Mesenchymal stem cell (in vitro differentiated cells and primary cell): ENCODE data around the gene OPHN1.

ENCODE experiments used
- DNase-seq: peaks from one replicate; pipeline ENCODE4 v3.0.0-alpha.2; 2013
- H2AFZ ChIP-seq: one replicate; pipeline ENCODE4 v1.6.1; 2013; ENCODE audit warnings: low read depth, mild to moderate bottlenecking, control low read depth, inconsistent platforms, low read length, moderate library complexity
- H2AK5ac ChIP-seq: 2 replicates; pipeline ENCODE4 v1.6.1; 2013; ENCODE audit warnings: low read length, moderate library complexity, mild to moderate bottlenecking, inconsistent platforms; ENCODE audit not compliant: severe bottlenecking
- H2BK120ac ChIP-seq: one replicate; pipeline ENCODE4 v1.6.1; 2013; ENCODE audit warnings: low read depth, mild to moderate bottlenecking, inconsistent platforms, low read length, moderate library complexity
- H2BK12ac ChIP-seq, 2 experiments: one replicate each; pipeline ENCODE4 v1.6.1; 2013; ENCODE audit warnings: inconsistent platforms in 2 of 2, low read length in 2 of 2, mild to moderate bottlenecking in 2 of 2, moderate library complexity in 2 of 2, control low read depth in 1 of 2
- H2BK15ac ChIP-seq: one replicate; pipeline ENCODE4 v1.6.1; 2013; ENCODE audit warnings: mild to moderate bottlenecking, low read depth, inconsistent platforms; ENCODE audit not compliant: poor library complexity, severe bottlenecking
- H2BK5ac ChIP-seq: 2 replicates; pipeline ENCODE4 v1.6.1; 2013; ENCODE audit warnings: low read depth, mild to moderate bottlenecking, low read length, control low read depth, inconsistent platforms; ENCODE audit not compliant: poor library complexity, severe bottlenecking
- H3K14ac ChIP-seq, 2 experiments: one replicate each; pipeline ENCODE4 v1.6.1; 2013; ENCODE audit warnings: inconsistent platforms in 2 of 2, low read length in 2 of 2, control low read depth in 1 of 2, mild to moderate bottlenecking in 1 of 2, moderate library complexity in 1 of 2
- H3K18ac ChIP-seq, 2 experiments: one replicate each; pipeline ENCODE4 v1.6.1; 2013; ENCODE audit warnings: inconsistent platforms in 2 of 2, low read length in 2 of 2, control low read depth in 1 of 2, low read depth in 1 of 2, mild to moderate bottlenecking in 1 of 2
- H3K23ac ChIP-seq, 2 experiments: one replicate each; pipeline ENCODE4 v1.6.1; 2013; ENCODE audit warnings: inconsistent platforms in 2 of 2, low read length in 2 of 2, mild to moderate bottlenecking in 2 of 2, moderate library complexity in 2 of 2, control low read depth in 1 of 2
- H3K27ac ChIP-seq: 2 replicates; pipeline ENCODE4 v1.5.1; 2013; ENCODE audit warnings: mild to moderate bottlenecking, moderate library complexity, low read length, control low read depth, inconsistent platforms; ENCODE audit not compliant: poor library complexity, severe bottlenecking
- H3K27me3 ChIP-seq, 2 experiments: 2 replicates each; pipeline versions ENCODE4 v1.6.1 to v1.7.0; 2013; ENCODE audit warnings: low read length in 2 of 2, mild to moderate bottlenecking in 2 of 2, moderate library complexity in 2 of 2, control low read depth in 1 of 2, inconsistent platforms in 1 of 2; ENCODE audit not compliant: control insufficient read depth in 1 of 2, insufficient read depth in 1 of 2
- H3K36me3 ChIP-seq, 2 experiments: 2 replicates each; pipeline versions ENCODE4 v1.6.1 to v1.7.0; 2013; ENCODE audit warnings: low read length in 2 of 2, control low read depth in 1 of 2, inconsistent platforms in 1 of 2, low read depth in 1 of 2, mild to moderate bottlenecking in 1 of 2; ENCODE audit not compliant: insufficient read depth in 2 of 2, control insufficient read depth in 1 of 2
- H3K4ac ChIP-seq, 2 experiments: one replicate each; pipeline ENCODE4 v1.6.1; 2013; ENCODE audit warnings: inconsistent platforms in 2 of 2, low read length in 2 of 2, mild to moderate bottlenecking in 2 of 2, moderate library complexity in 2 of 2, control low read depth in 1 of 2, low read depth in 1 of 2
- H3K4me1 ChIP-seq: 2 replicates; pipeline ENCODE4 v1.6.1; 2013; ENCODE audit warnings: low read depth, low read length, control low read depth; ENCODE audit not compliant: control insufficient read depth, insufficient read depth
- H3K4me2 ChIP-seq: 2 replicates; pipeline ENCODE4 v1.6.1; 2013; ENCODE audit warnings: low read length, mild to moderate bottlenecking, inconsistent platforms; ENCODE audit not compliant: poor library complexity, severe bottlenecking
- H3K4me3 ChIP-seq, 2 experiments: 2 replicates each; pipeline versions ENCODE4 v1.5.1 to v1.7.0; 2013; ENCODE audit warnings: low read length in 2 of 2, mild to moderate bottlenecking in 2 of 2, control low read depth in 1 of 2, low read depth in 1 of 2; ENCODE audit not compliant: insufficient read depth in 1 of 2
- H3K79me1 ChIP-seq: replicated peaks from 2 replicates; pipeline ENCODE4 v1.6.1; 2013; ENCODE audit warnings: mild to moderate bottlenecking, control low read depth, low read length, inconsistent platforms; ENCODE audit not compliant: poor library complexity, severe bottlenecking
- H3K9ac ChIP-seq: 2 replicates; pipeline ENCODE4 v1.7.0; 2013; ENCODE audit warnings: mild to moderate bottlenecking, low read length, moderate library complexity
- H3K9me3 ChIP-seq: 2 replicates; pipeline ENCODE4 v1.7.0; 2013; ENCODE audit warnings: mild to moderate bottlenecking, low read length; ENCODE audit not compliant: control insufficient read depth
- H4K8ac ChIP-seq: one replicate; pipeline ENCODE4 v1.6.1; 2013; ENCODE audit warnings: inconsistent platforms, mild to moderate bottlenecking, low read length, moderate library complexity
- H4K91ac ChIP-seq: one replicate; pipeline ENCODE4 v1.6.1; 2013; ENCODE audit warnings: mild to moderate bottlenecking, low read length, inconsistent platforms
- WGBS: methylation state at CpG from one replicate; pipeline ENCODE4 v1.1.7; 2013; ENCODE audit warnings: mixed read lengths; 5-methylcytosine and 5-hydroxymethylcytosine counted together

The OPHN1 gene

DNA sequence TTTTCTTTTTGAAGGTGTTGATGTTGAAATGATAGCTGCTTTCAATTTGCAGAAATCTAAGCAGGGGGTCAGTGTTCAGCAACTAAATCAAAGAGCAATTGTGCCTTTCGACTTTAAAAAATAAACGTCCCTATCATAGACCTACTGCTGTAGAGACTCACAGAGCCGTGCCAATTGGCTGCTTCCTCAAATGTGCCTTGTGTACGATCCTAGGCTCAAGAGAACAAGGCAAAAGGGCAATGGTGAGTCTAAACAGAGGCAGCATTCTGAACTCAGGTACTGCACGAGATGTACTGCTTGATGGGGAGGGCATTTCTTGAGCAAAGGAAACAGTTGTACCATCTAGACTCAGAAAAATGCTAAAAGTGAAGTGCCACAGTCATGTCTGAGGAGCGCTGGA lies 29.8 kb downstream of the OPHN1 start:
- Histone ChIP-seq H3K9me3 (no peaks in the 10 kb centered on the region), H2BK120ac (no peak overlapping the region), H4K91ac (no peak overlapping the region), H4K8ac (no peak overlapping the region), H2BK12ac (no peak overlapping the region), H3K4me1 (no peaks in the 10 kb centered on the region), H3K79me1 (peaks cover 2% of the 10 kb centered on the region), H3K14ac (no peak overlapping the region), H3K27ac (no peak overlapping the region), H3K23ac (no peak overlapping the region), H2BK15ac (no peak overlapping the region), H3K18ac (no peak overlapping the region), H2AK5ac (no peak overlapping the region), H3K36me3 (no peaks in the 10 kb centered on the region), H2BK5ac (no peak overlapping the region), H3K4me3 (no peak overlapping the region), H3K4ac (no peak overlapping the region), H3K27me3 (peaks cover 0 to 15% of the 10 kb centered on the region in 2 experiments), H2AFZ (no peak overlapping the region), H3K4me2 (no peak overlapping the region), H3K9ac (no peak overlapping the region)
- 89% methylated on average over 4 of the region's 6 CpGs for WGBS
- no peak for DNase-seq

DNA sequence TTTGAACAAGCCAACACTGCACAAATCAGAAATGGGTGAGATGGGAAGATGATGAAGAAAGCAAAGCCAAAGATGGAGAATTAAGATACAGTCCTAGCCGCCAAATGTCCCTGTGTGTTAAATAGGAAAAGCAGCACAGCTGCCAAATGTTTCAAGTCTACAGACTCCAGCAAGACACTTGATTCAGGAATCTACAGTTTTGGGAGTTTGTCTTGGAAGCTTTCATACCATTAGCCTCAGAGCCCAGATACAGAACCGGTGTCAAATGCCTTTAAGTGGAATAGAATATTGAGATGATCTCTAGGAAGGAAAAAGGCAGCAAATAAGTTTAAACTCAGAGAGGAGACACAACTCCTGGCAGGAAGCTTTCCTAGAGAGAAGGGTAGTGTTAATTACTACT lies 30.3 kb downstream of the OPHN1 start:
- 100% methylated on average over 1 of the region's 2 CpGs for WGBS
- no peak overlapping the region for H2AFZ ChIP-seq

DNA sequence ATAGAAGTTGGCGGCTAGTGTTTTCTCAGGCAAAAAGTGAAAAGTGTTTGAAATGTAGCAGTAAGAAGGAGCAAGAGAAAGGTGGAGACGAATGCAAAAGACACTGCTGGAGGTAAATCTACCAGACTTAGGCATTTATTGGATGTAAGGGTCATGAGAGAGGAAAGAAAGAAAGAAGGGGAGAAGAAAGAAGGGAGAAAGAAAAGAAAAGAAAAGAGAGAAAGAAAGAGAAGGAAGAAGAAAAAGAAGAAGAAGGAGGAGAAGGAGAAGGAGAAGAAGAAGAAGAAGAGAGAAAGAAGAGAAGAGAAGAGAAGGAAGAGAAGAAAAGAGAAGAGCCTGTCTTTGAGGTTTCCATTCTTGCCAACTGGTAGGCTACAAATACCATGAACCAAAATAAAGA lies 31.2 kb downstream of the OPHN1 start:
- Histone ChIP-seq H4K91ac (no peak overlapping the region), H3K4me3 (no peak overlapping the region), H4K8ac (no peak overlapping the region), H3K4ac (no peak overlapping the region), H2BK120ac (no peak overlapping the region), H3K23ac (no peak overlapping the region), H3K79me1 (peaks cover 2% of the 10 kb centered on the region), H3K9me3 (no peaks in the 10 kb centered on the region), H3K9ac (no peak overlapping the region), H2AFZ (no peak overlapping the region), H3K27ac (no peak overlapping the region), H2AK5ac (no peak overlapping the region), H3K4me1 (no peaks in the 10 kb centered on the region), H3K4me2 (no peak overlapping the region), H2BK12ac (no peak overlapping the region), H3K36me3 (no peaks in the 10 kb centered on the region), H3K27me3 (peaks cover 0 to 17% of the 10 kb centered on the region in 2 experiments), H3K14ac (no peak overlapping the region), H3K18ac (no peak overlapping the region), H2BK5ac (no peak overlapping the region), H2BK15ac (no peak overlapping the region)
- DNase-seq: no peak
- WGBS: 94% methylated on average over 2 of the region's 2 CpGs

More for the DNA sequence above, 30.3 kb downstream of the OPHN1 start:
- H3K18ac ChIP-seq: no peak overlapping the region
- H2BK15ac ChIP-seq: no peak overlapping the region
- no peak overlapping the region for H4K8ac ChIP-seq
- H2BK12ac ChIP-seq: no peak overlapping the region
- H3K4me3 ChIP-seq: no peak overlapping the region
- H4K91ac ChIP-seq: no peak overlapping the region
- H3K23ac ChIP-seq: no peak overlapping the region
- H3K4me1 ChIP-seq: no peaks in the 10 kb centered on the region
- H3K14ac ChIP-seq: no peak overlapping the region
- peaks cover 2% of the 10 kb centered on the region for H3K79me1 ChIP-seq
- H3K27me3 ChIP-seq: peaks cover 0 to 16% of the 10 kb centered on the region in 2 experiments
- H2AK5ac ChIP-seq: no peak overlapping the region
- no peak overlapping the region for H3K4me2 ChIP-seq
- H3K36me3 ChIP-seq: no peaks in the 10 kb centered on the region
- no peak overlapping the region for H3K9ac ChIP-seq
- no peak overlapping the region for H3K4ac ChIP-seq
- H2BK120ac ChIP-seq: no peak overlapping the region
- H3K27ac ChIP-seq: no peak overlapping the region
- DNase-seq: no peak
- H2BK5ac ChIP-seq: no peak overlapping the region
- H3K9me3 ChIP-seq: no peaks in the 10 kb centered on the region

DNA sequence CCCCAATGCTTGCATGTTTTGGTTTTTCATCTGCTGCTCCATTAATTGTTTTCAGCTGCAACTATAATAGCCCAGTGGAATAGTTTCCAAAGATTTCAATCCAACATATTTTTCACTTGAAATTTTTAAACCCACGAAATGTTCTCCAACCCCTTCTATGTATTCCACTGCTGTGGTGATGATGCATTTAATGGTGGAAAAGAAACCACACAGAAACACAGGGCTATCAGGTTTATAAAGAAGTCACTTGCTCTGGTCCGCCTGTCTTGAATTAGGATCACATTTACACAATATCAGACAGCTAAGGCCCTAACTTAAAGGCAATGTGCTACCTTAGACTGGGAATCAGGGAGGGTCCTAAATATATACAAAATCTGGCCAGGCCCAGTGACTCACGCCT lies 35.0 kb downstream of the OPHN1 start:
- H3K4ac ChIP-seq: no peak overlapping the region
- H3K4me2 ChIP-seq: no peak overlapping the region
- H3K4me1 ChIP-seq: no peaks in the 10 kb centered on the region
- DNase-seq: no peak
- no peak overlapping the region for H3K18ac ChIP-seq
- H2BK12ac ChIP-seq: no peak overlapping the region
- no peak overlapping the region for H3K4me3 ChIP-seq
- H2AFZ ChIP-seq: no peak overlapping the region
- H3K23ac ChIP-seq: no peak overlapping the region
- H2AK5ac ChIP-seq: no peak overlapping the region
- H3K9ac ChIP-seq: no peak overlapping the region
- H2BK120ac ChIP-seq: no peak overlapping the region
- no peaks in the 10 kb centered on the region for H3K9me3 ChIP-seq
- H4K91ac ChIP-seq: no peak overlapping the region
- no peak overlapping the region for H3K14ac ChIP-seq
- 96% methylated on average over 2 of the region's 3 CpGs for WGBS
- no peak overlapping the region for H4K8ac ChIP-seq
- no peak overlapping the region for H2BK15ac ChIP-seq
- no peak overlapping the region for H3K27ac ChIP-seq
- no peak overlapping the region for H2BK5ac ChIP-seq
- H3K27me3 ChIP-seq: peaks cover 0 to 17% of the 10 kb centered on the region in 2 experiments
- H3K79me1 ChIP-seq: peaks cover 2% of the 10 kb centered on the region
- H3K36me3 ChIP-seq: no peaks in the 10 kb centered on the region
